Panc1 (cell line): ENCODE results near the gene DPH2. TPM values are rescaled to one million over a fixed set of nuclear protein-coding genes. Genes with fewer than 3 reads are reported as not detected.

ENCODE experiments used
- ATAC-seq: fragments of 200-7000 bp; cut with Tn5 transposase; 2 replicates; pipeline ENCODE4 v1.9.1; 2020; ENCODE audit warnings: mild to moderate bottlenecking, moderate library complexity
- Bru-seq: library from RNA; stranded (reverse); fragments of 400-500 nt; gene quantifications from one replicate; lab custom pipeline; 2021; lab: Mats Ljungman, UMichigan
- BruChase-seq, 2 experiments: library from RNA; stranded (reverse); fragments of 400-500 nt; gene quantifications; one replicate each; lab custom pipeline; 2021; lab: Mats Ljungman, UMichigan
- BruUV-seq: library from RNA; stranded (reverse); fragments of 400-500 nt; replicated peaks from 2 replicates; lab custom pipeline; 2021; lab: Mats Ljungman, UMichigan
- CTCF ChIA-PET: fragments of 300-600 bp; sonication (Branson Sonifier 250); formaldehyde crosslinking; loops from one replicate; lab custom pipeline; 2022; ENCODE audit warnings: antibody characterized with exemption; lab: Charles Lee
- POLR2A ChIA-PET: fragments of 300-600 bp; sonication (Branson Sonifier 250); formaldehyde crosslinking; loops from one replicate; lab custom pipeline; 2022; ENCODE audit warnings: antibody characterized with exemption; lab: Charles Lee
- DNase-seq: peaks from one replicate; pipeline ENCODE4 v3.0.0-alpha.2; 2010; ENCODE audit warnings: low read depth, low spot score
- H3K27ac ChIP-seq: 2 replicates; pipeline ENCODE4 v1.5.1; 2011; ENCODE audit warnings: mild to moderate bottlenecking, low read length, inconsistent platforms
- H3K27me3 ChIP-seq: fragments of 200-500 bp; sonication (Bioruptor generic); 2 replicates; pipeline ENCODE4 v1.6.0; 2014; ENCODE audit warnings: low read length, inconsistent platforms; ENCODE audit not compliant: control insufficient read depth, insufficient read depth
- H3K36me3 ChIP-seq: fragments of 200-500 bp; sonication (Bioruptor generic); 2 replicates; pipeline ENCODE4 v1.5.1; 2014; ENCODE audit warnings: inconsistent platforms, mild to moderate bottlenecking, low read length, moderate library complexity; ENCODE audit not compliant: control insufficient read depth, insufficient read depth
- H3K4me1 ChIP-seq: 2 replicates; pipeline ENCODE4 v1.5.1; 2011; ENCODE audit warnings: inconsistent platforms, mild to moderate bottlenecking, low read length, moderate library complexity; ENCODE audit not compliant: control insufficient read depth, insufficient read depth
- H3K4me3 ChIP-seq, 2 experiments: 2 replicates each; pipeline ENCODE4 v1.5.1; 2011 to 2012; ENCODE audit warnings: low read depth in 2 of 2, low read length in 2 of 2, mild to moderate bottlenecking in 2 of 2, inconsistent platforms in 1 of 2, moderate library complexity in 1 of 2
- H3K9me3 ChIP-seq: fragments of 200-500 bp; sonication (Bioruptor generic); 2 replicates; pipeline ENCODE4 v1.5.1; 2014; ENCODE audit warnings: low read depth, mild to moderate bottlenecking, inconsistent platforms, low read length, moderate library complexity; ENCODE audit not compliant: control insufficient read depth, insufficient read depth
- CTCF ChIP-seq: fragments of 450-650 bp; IDR thresholded peaks from 2 replicates; pipeline ENCODE4 v1.5.1; 2017; ENCODE audit warnings: mild to moderate bottlenecking
- POLR2AphosphoS5 ChIP-seq: IDR thresholded peaks from 2 replicates; pipeline ENCODE4 v1.6.1; 2012; ENCODE audit warnings: mild to moderate bottlenecking, low read depth, low read length, moderate library complexity
- REST ChIP-seq, 2 experiments: IDR thresholded peaks; 2 replicates each; pipeline ENCODE4 v1.6.1; 2011 to 2012; ENCODE audit warnings: low read depth in 2 of 2, control low read depth in 1 of 2, low read length in 1 of 2, mild to moderate bottlenecking in 1 of 2, moderate library complexity in 1 of 2; ENCODE audit not compliant: insufficient read depth in 1 of 2
- SIN3A ChIP-seq: IDR thresholded peaks from 2 replicates; pipeline ENCODE4 v1.6.1; 2012; ENCODE audit warnings: low read depth, mild to moderate bottlenecking, low read length, moderate library complexity, borderline replicate concordance; ENCODE audit not compliant: insufficient read depth
- TCF7L2 ChIP-seq: IDR thresholded peaks from 2 replicates; pipeline ENCODE4 v1.6.1; 2011; ENCODE audit warnings: mild to moderate bottlenecking, low read depth, low read length, inconsistent platforms
- in situ Hi-C: cut with HindIII; loops from 2 replicates; pipeline ENCODE4 v1.10.0; 2016; ENCODE audit warnings: low sequenced_read_pairs, low pct_unique_long_range_greater_than_20kb
- intact Hi-C: fragments of 100-400 bp; cut with micrococcal nuclease; formaldehyde crosslinking; loops from one replicate; pipeline ENCODE4 v1.10.0; 2022; ENCODE audit not compliant: unreplicated experiment
- long read RNA-seq: library from polyadenylated mRNA; unstranded; transcript quantifications from one replicate; pipeline ENCODE4 v2.0.0, GENCODE V29; 2021; ENCODE audit not compliant: unreplicated experiment
- polyA plus RNA-seq: library from polyadenylated mRNA; unstranded; fragments of >200 nt; gene quantifications from one replicate; pipeline ENCODE4 v1.2.1, GENCODE V29; 2012; ENCODE audit warnings: missing spikeins; ENCODE audit not compliant: insufficient read length
- total RNA-seq: library from RNA; stranded (reverse); gene quantifications from one replicate; pipeline ENCODE4 v1.2.1, GENCODE V29; 2021; ENCODE audit not compliant: unreplicated experiment

The DPH2 gene
- total RNA-seq = 76.0 TPM
- 63.3 TPM for polyA plus RNA-seq
- Bru-seq, nascent RNA = percentile 74 among the genes with signal in this experiment
- BruChase-seq, experiment 1, labeled RNA remaining after a 2-hour chase = percentile 90 among the genes with signal in this experiment
- percentile 96 among the genes with signal in this experiment for BruChase-seq, experiment 2, labeled RNA remaining after a 6-hour chase
- long read RNA-seq, transcript DPH2-209 (6 exons, 2,414 nt) = minor isoform, 6 of 99 reads
- long read RNA-seq, transcript DPH2-201 (6 exons, 2,472 nt) = major isoform, 57 of 99 reads
- long read RNA-seq, partial matches to known transcripts = 23 of 99 reads
- long read RNA-seq, other reads (novel, unspliced or antisense) = 12 of 99 reads

- H3K36me3 ChIP-seq = peaks cover 9% of the 10 kb centered on the region; the same call in 1 of the 2 replicates
- H3K27ac ChIP-seq = peak within 1 kb of the TSS; percentile 95
- TF ChIP-seq POLR2AphosphoS5 (peak; percentile 67), TCF7L2 (no peak), SIN3A (peak; percentile 92; the same call in 1 of the 2 replicates)
- DNase-seq (peak; percentile 94), ATAC-seq (peak; percentile 94)
- intact Hi-C loops = no loop called here
- H3K27me3 ChIP-seq = no peaks in the 10 kb centered on the region
- H3K4me1 ChIP-seq = peaks cover 18% of the 10 kb centered on the region
- H3K4me3 ChIP-seq = peak within 1 kb of the TSS; percentile 99 to 100
- ChIA-PET POLR2A (no interaction called here), CTCF (interaction anchor here (0.7 kb wide), 1 partner anchor 145 kb away, joined by 4 read pairs; no protein-coding TSS in a partner anchor)
- BruUV-seq = TSS peak; percentile 85
- no peaks in the 10 kb centered on the region for H3K9me3 ChIP-seq
- in situ Hi-C loops = no loop called here
Measured at GRCh38 chr1:43969746-43970466, at the start of gene DPH2. DPH2 (plus strand) TSS chr1:43970010; CDS start chr1:43970176, 166 bp downstream.

- Histone ChIP-seq H3K27ac (no peak overlapping the region), H3K9me3 (no peaks in the 10 kb centered on the region), H3K4me3 (no peak overlapping the region), H3K36me3 (no peaks in the 10 kb centered on the region), H3K27me3 (no peaks in the 10 kb centered on the region), H3K4me1 (no peaks in the 10 kb centered on the region)
- ATAC-seq = 0 out of 2 replicates have a peak, but pooled peaks have one; percentile 12
- in situ Hi-C loops (no loop called here), intact Hi-C loops (no loop called here)
- no peak for DNase-seq
- POLR2A ChIA-PET = interaction anchor here (0.6 kb wide), 1 partner anchor 688 kb away, joined by 5 read pairs; no protein-coding TSS in a partner anchor
- CTCF ChIA-PET = no interaction called here
- TF ChIP-seq CTCF (no peak), SIN3A (no peak), POLR2AphosphoS5 (no peak), TCF7L2 (no peak), REST (IDR thresholded peaks at IDR 0.05; ENCODE audit: insufficient read depth in 1 of 2, low read depth in 2 of 2, low read length in 1 of 2) (no peak)
- no TSS peak for BruUV-seq
Measured at GRCh38 chr1:43921022-43921421, 48.8 kb upstream of the DPH2 start.
